GM13976 (cell line): ENCODE data around the gene CLEC4A.
A peak's percentile ranks its signal among the peaks of the same experiment; 100 is the strongest.
"Not testable (repeated sequence)": the region's sequence is repeated elsewhere in the genome, so short reads cannot be mapped to it uniquely, and the experiment has no call there.

Experiments used
- DNase-seq: peaks from one replicate; pipeline ENCODE4 v3.0.0; 2012; ENCODE audit warnings: low spot score
- CTCF ChIP-seq: IDR thresholded peaks from 2 replicates; pipeline ENCODE4 v1.5.1; 2012; ENCODE audit warnings: borderline replicate concordance, mild to moderate bottlenecking; ENCODE audit not compliant: insufficient read depth; ENCODE audit errors: extremely low read depth, missing control alignments, control extremely low read depth
- in situ Hi-C: fragments of 300-500 bp; cut with MboI; formaldehyde crosslinking; loops from one replicate; pipeline ENCODE4 v1.12.0; 2022; ENCODE audit warnings: low sequenced_read_pairs, mixed read lengths, inconsistent platforms; ENCODE audit not compliant: unreplicated experiment

The CLEC4A gene

GRCh38 chr12:8093291-8093690 is 30.1 kb upstream of the CLEC4A start:
- in situ Hi-C loops = no loop called here
- TF ChIP-seq CTCF = no peak

GRCh38 chr12:8096281-8096915 is 27.0 kb upstream of the CLEC4A start:
- in situ Hi-C loops = no loop called here
- no peak for DNase-seq
- no peak for TF ChIP-seq CTCF

More at GRCh38 chr12:8093291-8093690, 30.1 kb upstream of the CLEC4A start:
- DNase-seq = no peak

- DNase-seq = no peak
- in situ Hi-C loops = no loop called here
- no peak for TF ChIP-seq CTCF
Measured at GRCh38 chr12:8099235-8099634, 24.2 kb upstream of the CLEC4A start.

DNA sequence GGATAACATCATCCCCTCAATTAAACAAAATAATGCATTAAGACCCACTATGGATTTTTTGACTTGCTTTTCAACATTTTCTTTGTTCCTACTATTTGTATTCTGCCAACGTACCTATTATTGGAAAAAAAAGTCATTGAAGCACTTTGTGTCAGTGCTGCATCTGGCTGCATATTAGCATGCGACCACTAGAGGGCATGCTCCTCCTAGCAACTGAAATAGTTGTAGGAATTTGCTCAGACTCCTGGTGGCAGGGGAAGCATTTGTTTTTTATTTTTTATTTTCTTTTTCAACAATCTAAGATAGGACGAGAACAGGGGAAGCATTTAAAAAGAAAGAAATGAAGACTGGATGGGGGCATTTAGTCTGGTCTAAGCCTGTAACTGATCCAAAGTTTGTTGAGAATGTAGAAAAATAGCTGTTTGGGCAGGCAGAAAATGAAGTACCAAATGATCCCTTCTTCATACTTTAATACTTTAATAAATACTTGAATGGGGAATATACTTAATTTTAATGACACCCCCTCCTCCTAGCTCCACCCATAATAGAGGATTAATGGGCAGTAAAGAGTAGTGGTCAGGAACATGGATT is 14.5 kb upstream of the CLEC4A start:
- DNase-seq = peak; percentile 69
- TF ChIP-seq CTCF = peak; percentile 87
- in situ Hi-C loops = no loop called here

DNA sequence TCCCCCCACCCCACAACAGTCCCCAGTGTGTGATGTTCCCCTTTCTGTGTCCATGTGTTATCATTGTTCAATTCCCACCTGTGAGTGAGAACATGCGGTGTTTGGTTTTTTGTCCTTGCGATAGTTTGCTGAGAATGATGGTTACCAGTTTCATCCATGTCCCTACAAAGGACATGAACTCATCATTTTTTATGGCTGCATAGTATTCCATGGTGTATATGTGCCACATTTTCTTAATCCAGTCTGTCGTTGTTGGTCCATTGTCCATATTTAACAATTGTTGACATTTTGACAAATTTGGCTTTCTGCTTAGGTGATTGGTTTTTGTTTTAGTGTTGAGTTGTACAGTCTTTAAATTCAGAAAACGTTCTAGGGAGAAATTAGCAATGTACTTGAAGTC is 10.3 kb upstream of the CLEC4A start:
- DNase-seq = not testable (repeated sequence)
- in situ Hi-C loops = loop anchor here (10.0 kb wide), 1 partner anchor 122 kb away; no protein-coding TSS in a partner anchor

DNA sequence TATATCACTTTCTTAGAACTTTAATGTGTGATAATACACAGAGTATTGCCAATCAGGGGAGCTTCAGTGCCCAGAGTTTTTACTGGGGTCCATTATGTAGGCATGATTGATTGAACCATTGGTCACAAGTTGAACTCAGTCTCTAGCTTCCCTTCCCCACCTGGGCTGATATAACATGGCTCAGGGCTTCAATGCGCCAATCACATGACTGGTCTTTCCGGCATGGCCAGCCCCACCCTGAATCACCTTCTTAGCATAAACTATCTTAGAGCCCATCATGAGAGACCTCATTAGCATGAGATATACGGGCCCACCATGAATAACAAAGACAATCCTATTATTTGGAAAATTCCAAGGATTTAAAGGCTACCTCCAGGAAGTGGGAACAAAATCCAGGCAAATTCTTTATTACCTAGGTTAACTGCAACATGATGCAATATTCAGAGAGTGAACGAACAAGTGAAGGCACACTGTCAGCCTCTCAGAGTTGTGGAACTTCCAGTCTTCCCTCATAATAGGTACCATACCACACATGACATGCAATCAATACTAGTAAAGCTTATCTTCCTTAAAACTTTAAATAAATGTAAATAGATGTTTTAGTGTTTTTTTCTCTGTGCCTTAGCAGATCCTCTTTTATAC is 3.2 kb upstream of the CLEC4A start:
- in situ Hi-C loops = no loop called here
- no peak for DNase-seq
- no peak for TF ChIP-seq CTCF

GRCh38 chr12:8127138-8127537 is 3.7 kb downstream of the CLEC4A start:
- DNase-seq = no peak

DNA sequence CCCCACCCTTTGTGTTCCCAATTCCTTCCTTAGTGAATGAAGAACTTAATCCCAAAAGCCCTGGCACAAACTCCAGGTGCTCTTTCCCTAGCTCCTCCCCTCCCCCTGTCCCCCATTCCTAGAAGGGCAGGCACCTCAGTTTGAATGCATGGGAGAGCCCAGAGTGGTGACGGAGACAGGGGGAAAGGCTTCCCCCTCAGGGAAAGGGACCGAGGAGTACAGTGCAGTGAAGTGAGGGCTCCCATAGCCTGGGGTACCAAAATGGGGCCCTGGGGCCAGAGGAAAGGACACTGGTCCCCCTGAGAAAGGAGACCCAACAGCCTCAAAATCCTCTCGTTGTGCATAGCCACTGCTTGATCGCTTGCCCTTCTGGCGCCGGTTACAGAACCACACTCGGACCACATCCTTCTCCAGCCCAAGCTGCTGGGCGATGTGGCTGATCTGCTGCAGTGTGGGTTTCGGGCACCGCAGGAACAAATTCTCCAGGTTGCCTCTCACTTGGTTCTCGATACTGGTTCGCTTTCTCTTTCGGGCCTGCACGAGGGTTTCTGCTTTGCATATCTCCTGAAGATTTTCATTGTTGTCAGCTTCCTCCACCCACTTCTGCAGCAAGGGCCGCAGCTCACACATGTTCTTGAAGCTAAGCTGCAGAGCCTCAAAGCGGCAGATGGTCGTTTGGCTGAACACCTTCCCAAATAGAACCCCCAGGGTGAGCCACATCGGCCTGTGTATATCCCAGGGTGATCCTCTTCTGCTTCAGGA is 10.4 kb downstream of the CLEC4A start:
- in situ Hi-C loops, DNase-seq: not testable (repeated sequence)

More at GRCh38 chr12:8127138-8127537, 3.7 kb downstream of the CLEC4A start:
- in situ Hi-C loops = no loop called here
- TF ChIP-seq CTCF = no peak

DNA sequence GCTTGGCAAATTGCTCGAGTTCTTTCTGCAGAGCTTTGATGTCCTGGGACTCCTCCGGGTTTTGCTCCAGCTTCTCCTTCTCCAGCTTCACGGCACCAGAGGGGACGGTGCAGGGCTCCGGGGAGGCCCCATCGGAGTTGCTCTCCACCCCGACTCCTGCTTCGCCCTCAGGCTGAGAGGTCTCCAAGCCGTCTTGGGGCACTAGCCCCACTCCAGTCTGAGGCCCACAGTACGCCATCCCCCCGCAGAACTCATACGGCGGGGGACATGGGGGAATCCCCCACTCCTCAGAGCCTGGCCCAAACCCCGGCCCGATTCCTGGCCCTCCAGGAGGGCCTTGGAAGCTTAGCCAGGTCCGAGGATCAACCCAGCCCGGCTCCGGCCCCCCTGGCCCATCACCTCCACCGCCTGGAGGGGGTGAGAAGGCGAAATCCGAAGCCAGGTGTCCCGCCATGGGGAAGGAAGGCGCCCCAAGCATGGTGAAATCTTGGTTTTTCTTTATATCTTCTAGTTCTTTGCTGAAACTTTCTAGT is 11.0 kb downstream of the CLEC4A start:
- DNase-seq, in situ Hi-C loops: not testable (repeated sequence)
